T47D (cell line): ENCODE data around the gene ZBTB43.
A peak's percentile ranks its signal among the peaks of the same experiment; 100 is the strongest.
"Not testable (repeated sequence)": the region's sequence is repeated elsewhere in the genome, so short reads cannot be mapped to it uniquely, and the experiment has no call there.

Experiments
- DNase-seq, 2 experiments: peaks; one replicate each; pipeline versions ENCODE4 v3.0.0 to v3.0.0-alpha.2; 2011 to 2012; ENCODE audit warnings: low read depth in 1 of 2, low spot score in 1 of 2
- JUND ChIP-seq: IDR thresholded peaks from 2 replicates; pipeline ENCODE4 v1.6.1; 2012; ENCODE audit warnings: low read depth
- in situ Hi-C: cut with HindIII; loops from 2 replicates; pipeline ENCODE4 v1.10.0; 2016; ENCODE audit warnings: low sequenced_read_pairs, low pct_unique_long_range_greater_than_20kb

The ZBTB43 gene

GRCh38 chr9:126822278-126822677 lies 17.4 kb downstream of the ZBTB43 start:
- DNase-seq: no peak
- in situ Hi-C loops: no loop called here

GRCh38 chr9:126822873-126823272 lies 18.0 kb downstream of the ZBTB43 start:
- TF ChIP-seq JUND: no peak
- in situ Hi-C loops: no loop called here

More at GRCh38 chr9:126822278-126822677, 17.4 kb downstream of the ZBTB43 start:
- TF ChIP-seq JUND: no peak

GRCh38 chr9:126824052-126824451 lies 19.2 kb downstream of the ZBTB43 start:
- DNase-seq, in situ Hi-C loops: not testable (repeated sequence)

More at GRCh38 chr9:126822873-126823272, 18.0 kb downstream of the ZBTB43 start:
- DNase-seq: peak in 1 of 2 experiments; percentile 22

GRCh38 chr9:126827227-126827626 lies 22.4 kb downstream of the ZBTB43 start:
- no peak for TF ChIP-seq JUND
- in situ Hi-C loops: no loop called here
- DNase-seq: no peak

- in situ Hi-C loops: no loop called here
- DNase-seq: no peak
These were observed 24.2 kb downstream of the ZBTB43 start for GRCh38 chr9:126829035-126829434.

GRCh38 chr9:126830827-126831226 lies 26.0 kb downstream of the ZBTB43 start:
- no peak for DNase-seq
- in situ Hi-C loops: no loop called here
- TF ChIP-seq JUND: no peak

More at GRCh38 chr9:126829035-126829434, 24.2 kb downstream of the ZBTB43 start:
- TF ChIP-seq JUND: no peak

GRCh38 chr9:126832440-126832839 lies 27.6 kb downstream of the ZBTB43 start:
- TF ChIP-seq JUND: no peak
- in situ Hi-C loops: no loop called here
- DNase-seq: no peak

- in situ Hi-C loops: no loop called here
- no peak for DNase-seq
- TF ChIP-seq JUND: no peak
These were observed 28.2 kb downstream of the ZBTB43 start for GRCh38 chr9:126833020-126833419.

- TF ChIP-seq JUND: no peak
- no peak for DNase-seq
- in situ Hi-C loops: no loop called here
These were observed 29.0 kb downstream of the ZBTB43 start for GRCh38 chr9:126833710-126834345.

- in situ Hi-C loops: no loop called here
- no peak for TF ChIP-seq JUND
- DNase-seq: no peak
These were observed 29.8 kb downstream of the ZBTB43 start for GRCh38 chr9:126834672-126835071.

- DNase-seq: no peak
- in situ Hi-C loops: no loop called here
- no peak for TF ChIP-seq JUND
These were observed 31.4 kb downstream of the ZBTB43 start for GRCh38 chr9:126836216-126836615.

- TF ChIP-seq JUND: no peak
- in situ Hi-C loops: no loop called here
- DNase-seq: peak in 1 of 2 experiments; percentile 40
These were observed 33.4 kb downstream of the ZBTB43 start for GRCh38 chr9:126838055-126838811.

GRCh38 chr9:126838895-126839294 lies 34.1 kb downstream of the ZBTB43 start:
- no peak for DNase-seq
- in situ Hi-C loops: no loop called here
- TF ChIP-seq JUND: no peak
